ENCODE data around the gene GPC3.

GRCh38 chrX:133698298-133698697 lies 287.1 kb downstream of the GPC3 start:
- TF ChIP-seq, protein P1, sequence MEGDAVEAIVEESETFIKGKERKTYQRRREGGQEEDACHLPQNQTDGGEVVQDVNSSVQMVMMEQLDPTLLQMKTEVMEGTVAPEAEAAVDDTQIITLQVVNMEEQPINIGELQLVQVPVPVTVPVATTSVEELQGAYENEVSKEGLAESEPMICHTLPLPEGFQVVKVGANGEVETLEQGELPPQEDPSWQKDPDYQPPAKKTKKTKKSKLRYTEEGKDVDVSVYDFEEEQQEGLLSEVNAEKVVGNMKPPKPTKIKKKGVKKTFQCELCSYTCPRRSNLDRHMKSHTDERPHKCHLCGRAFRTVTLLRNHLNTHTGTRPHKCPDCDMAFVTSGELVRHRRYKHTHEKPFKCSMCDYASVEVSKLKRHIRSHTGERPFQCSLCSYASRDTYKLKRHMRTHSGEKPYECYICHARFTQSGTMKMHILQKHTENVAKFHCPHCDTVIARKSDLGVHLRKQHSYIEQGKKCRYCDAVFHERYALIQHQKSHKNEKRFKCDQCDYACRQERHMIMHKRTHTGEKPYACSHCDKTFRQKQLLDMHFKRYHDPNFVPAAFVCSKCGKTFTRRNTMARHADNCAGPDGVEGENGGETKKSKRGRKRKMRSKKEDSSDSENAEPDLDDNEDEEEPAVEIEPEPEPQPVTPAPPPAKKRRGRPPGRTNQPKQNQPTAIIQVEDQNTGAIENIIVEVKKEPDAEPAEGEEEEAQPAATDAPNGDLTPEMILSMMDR (IDR thresholded peaks at IDR 0.05), result no peak
- TF ChIP-seq RFX5 (IDR thresholded peaks at IDR 0.05) (no peak), CHD2 (IDR thresholded peaks at IDR 0.05; ENCODE audit: low read length, partially characterized antibody) (no peak), POLR2A (IDR thresholded peaks at IDR 0.05; ENCODE audit: low read length) (no peak), MAX (IDR thresholded peaks at IDR 0.05) (no peak), CBX2 (IDR thresholded peaks at IDR 0.05; ENCODE audit: borderline replicate concordance, low read depth) (no peak), ATOH8 (CRISPR knock-in tag; IDR thresholded peaks at IDR 0.05; ENCODE audit: low read depth) (no peak), SMC3 (IDR thresholded peaks at IDR 0.05) (no peak; the same call in 2 of the 3 replicates), HDAC2 (IDR thresholded peaks at IDR 0.05) (no peak)
